Measurements from ENCODE around the gene SFMBT1. TPM values are rescaled to one million over a fixed set of nuclear protein-coding genes. Genes with fewer than 3 reads are reported as not detected.

Gene SFMBT1
- total RNA-seq, 5 donors from 2014 or later (not counting 1 experiment from before 2014, with no cell fraction given): 30.3 to 42.7 (median 37.7) TPM

- CTCF ChIA-PET: interaction anchor here in 1 of 2 donors (0.7 to 2.0 kb wide), 11 partner anchors 11 to 180 kb away, joined by 3 to 8 read pairs (median 5); partner anchors contain the start of gene NEK4
- POLR2A ChIA-PET: interaction anchor here (0.6 to 1.6 kb wide), 5 partner anchors 12 to 291 kb away, joined by 3 to 8 read pairs (median 6); partner anchors contain the start of gene SFMBT1 (in 1 of the 2)
- Mint-ChIP-seq H3K4me1 (peaks cover 59 to 80% (median 71%) of the 10 kb centered on the region in 3 donors), H3K36me3 (peaks cover 6% of the 10 kb centered on the region), H3K4me3 (peak overlapping the region; percentile 74 to 85 (median 81)), H3K9me3 (no peaks in the 10 kb centered on the region), H3K27me3 (no peaks in the 10 kb centered on the region), H3K27ac (peak overlapping the region; percentile 90 to 96)
- no peaks in the 10 kb centered on the region for H3K9me3 ChIP-seq
- peak overlapping the region in 1 of 2 donors; percentile 36 for H3K4me3 ChIP-seq (ENCODE audit: control insufficient read depth in 1 of 2, extremely low read depth in 1 of 2, low read length in 1 of 2)
- ATAC-seq (replicated peaks in 1 of 4) (no peak), DNase-seq (peak in 17 of 35 experiments; percentile 3 to 61 (median 17))
- H3K4me1 ChIP-seq (ENCODE audit: control insufficient read depth in 1 of 2, extremely low read depth in 1 of 2, insufficient read depth in 2 of 2, low read length in 2 of 2): peaks cover 8 to 56% of the 10 kb centered on the region in 2 experiments
- peak overlapping the region; percentile 87 for H3K27ac ChIP-seq (ENCODE audit: low read length)
- peaks cover 0 to 3% of the 10 kb centered on the region in 2 donors for H3K36me3 ChIP-seq (ENCODE audit: control insufficient read depth in 2 of 2, extremely low read depth in 1 of 2, insufficient read depth in 1 of 2, low read length in 1 of 2)
- no peaks in the 10 kb centered on the region for H3K27me3 ChIP-seq (replicated peaks in 1 of 2; ENCODE audit: control insufficient read depth in 2 of 2, extremely low read depth in 1 of 2, insufficient read depth in 2 of 2, low read length in 1 of 2)
- 0% methylated on average over 2 of the region's 8 CpGs for WGBS (ENCODE audit: insufficient coverage)
Measured at GRCh38 chr3:52892625-52893311, 153.1 kb downstream of the SFMBT1 start.

- no peaks in the 10 kb centered on the region for H3K9me3 Mint-ChIP-seq
- ATAC-seq (replicated peaks in 1 of 4): no peak
- Histone ChIP-seq H3K4me3 (ENCODE audit: control insufficient read depth in 1 of 2, extremely low read depth in 1 of 2, low read length in 1 of 2) (no peak overlapping the region), H3K9me3 (no peaks in the 10 kb centered on the region), H3K36me3 (ENCODE audit: control insufficient read depth in 2 of 2, extremely low read depth in 1 of 2, insufficient read depth in 1 of 2, low read length in 1 of 2) (peaks cover 0 to 3% of the 10 kb centered on the region in 2 donors), H3K27ac (ENCODE audit: low read length) (peak overlapping the region; percentile 87), H3K4me1 (ENCODE audit: control insufficient read depth in 1 of 2, extremely low read depth in 1 of 2, insufficient read depth in 2 of 2, low read length in 2 of 2) (peaks cover 8 to 53% of the 10 kb centered on the region in 2 experiments), H3K27me3 (replicated peaks in 1 of 2; ENCODE audit: control insufficient read depth in 2 of 2, extremely low read depth in 1 of 2, insufficient read depth in 2 of 2, low read length in 1 of 2) (no peaks in the 10 kb centered on the region)
- POLR2A ChIA-PET: interaction anchor here in 1 of 2 donors (0.6 kb wide), 1 partner anchor 12 kb away, joined by 3 read pairs; no protein-coding TSS in a partner anchor
- peaks cover 6% of the 10 kb centered on the region for H3K36me3 Mint-ChIP-seq
- H3K4me1 Mint-ChIP-seq: peaks cover 59 to 78% (median 71%) of the 10 kb centered on the region in 3 donors
- no peaks in the 10 kb centered on the region for H3K27me3 Mint-ChIP-seq
- WGBS (ENCODE audit: insufficient coverage): 75% methylated on average over 1 of the region's 5 CpGs
- peak overlapping the region; percentile 90 to 96 for H3K27ac Mint-ChIP-seq
- peak overlapping the region; percentile 74 to 85 (median 81) for H3K4me3 Mint-ChIP-seq
- CTCF ChIA-PET: interaction anchor here in 1 of 2 donors (1.1 to 2.0 kb wide), 6 partner anchors 11 to 181 kb away, joined by 3 to 8 read pairs (median 6); partner anchors contain the start of gene NEK4
- DNase-seq: no peak
Measured at GRCh38 chr3:52892290-52892624, 153.6 kb downstream of the SFMBT1 start.

- H3K36me3 ChIP-seq (ENCODE audit: control insufficient read depth in 2 of 2, extremely low read depth in 1 of 2, insufficient read depth in 1 of 2, low read length in 1 of 2): peaks cover 0 to 3% of the 10 kb centered on the region in 2 donors
- no peaks in the 10 kb centered on the region for H3K9me3 ChIP-seq
- peaks cover 5 to 50% of the 10 kb centered on the region in 2 experiments for H3K4me1 ChIP-seq (ENCODE audit: control insufficient read depth in 1 of 2, extremely low read depth in 1 of 2, insufficient read depth in 2 of 2, low read length in 2 of 2)
- ChIA-PET POLR2A (no interaction called here), CTCF (interaction anchor here in 1 of 2 donors (2.0 kb wide), 1 partner anchor 12 kb away, joined by 7 read pairs; no protein-coding TSS in a partner anchor)
- Mint-ChIP-seq H3K27me3 (no peaks in the 10 kb centered on the region), H3K4me1 (peaks cover 56 to 76% (median 71%) of the 10 kb centered on the region in 3 donors), H3K9me3 (no peaks in the 10 kb centered on the region), H3K4me3 (peak overlapping the region in 1 of 3 donors; percentile 74), H3K36me3 (peaks cover 9% of the 10 kb centered on the region), H3K27ac (peak overlapping the region; percentile 58 to 96)
- WGBS (ENCODE audit: insufficient coverage): 57% methylated on average over 1 of the region's 2 CpGs
- DNase-seq (no peak), ATAC-seq (replicated peaks in 1 of 4) (no peak)
- H3K4me3 ChIP-seq (ENCODE audit: control insufficient read depth in 1 of 2, extremely low read depth in 1 of 2, low read length in 1 of 2): no peak overlapping the region
- peak overlapping the region; percentile 87 for H3K27ac ChIP-seq (ENCODE audit: low read length)
- H3K27me3 ChIP-seq (replicated peaks in 1 of 2; ENCODE audit: control insufficient read depth in 2 of 2, extremely low read depth in 1 of 2, insufficient read depth in 2 of 2, low read length in 1 of 2): no peaks in the 10 kb centered on the region
Measured at GRCh38 chr3:52891615-52892081, 154.2 kb downstream of the SFMBT1 start.

GRCh38 chr3:52891164-52891563 is 154.7 kb downstream of the SFMBT1 start:
- H3K4me3 ChIP-seq (ENCODE audit: control insufficient read depth in 1 of 2, extremely low read depth in 1 of 2, low read length in 1 of 2): no peak overlapping the region
- no peak overlapping the region for H3K4me3 Mint-ChIP-seq
- DNase-seq (no peak), ATAC-seq (replicated peaks in 1 of 4) (peak in 1 of 4 experiments; percentile 27)
- no peaks in the 10 kb centered on the region for H3K27me3 ChIP-seq (replicated peaks in 1 of 2; ENCODE audit: control insufficient read depth in 2 of 2, extremely low read depth in 1 of 2, insufficient read depth in 2 of 2, low read length in 1 of 2)
- CTCF ChIA-PET: no interaction called here
- peak overlapping the region; percentile 87 for H3K27ac ChIP-seq (ENCODE audit: low read length)
- H3K4me1 Mint-ChIP-seq: peaks cover 51 to 71% (median 70%) of the 10 kb centered on the region in 3 donors
- peaks cover 4 to 45% of the 10 kb centered on the region in 2 experiments for H3K4me1 ChIP-seq (ENCODE audit: control insufficient read depth in 1 of 2, extremely low read depth in 1 of 2, insufficient read depth in 2 of 2, low read length in 2 of 2)
- H3K27me3 Mint-ChIP-seq: no peaks in the 10 kb centered on the region
- WGBS (ENCODE audit: insufficient coverage): 60% methylated on average over 1 of the region's 9 CpGs
- no peaks in the 10 kb centered on the region for H3K9me3 Mint-ChIP-seq
- POLR2A ChIA-PET: no interaction called here
- H3K9me3 ChIP-seq: no peaks in the 10 kb centered on the region
- H3K36me3 Mint-ChIP-seq: peaks cover 12% of the 10 kb centered on the region
- H3K27ac Mint-ChIP-seq: peak overlapping the region; percentile 58 to 96
- peaks cover 0 to 3% of the 10 kb centered on the region in 2 donors for H3K36me3 ChIP-seq (ENCODE audit: control insufficient read depth in 2 of 2, extremely low read depth in 1 of 2, insufficient read depth in 1 of 2, low read length in 1 of 2)

- Histone ChIP-seq H3K4me1 (ENCODE audit: control insufficient read depth in 1 of 2, extremely low read depth in 1 of 2, insufficient read depth in 2 of 2, low read length in 2 of 2) (peaks cover 4 to 41% of the 10 kb centered on the region in 2 experiments), H3K4me3 (ENCODE audit: control insufficient read depth in 1 of 2, extremely low read depth in 1 of 2, low read length in 1 of 2) (no peak overlapping the region), H3K9me3 (no peaks in the 10 kb centered on the region), H3K27me3 (replicated peaks in 1 of 2; ENCODE audit: control insufficient read depth in 2 of 2, extremely low read depth in 1 of 2, insufficient read depth in 2 of 2, low read length in 1 of 2) (no peaks in the 10 kb centered on the region), H3K27ac (ENCODE audit: low read length) (no peak overlapping the region), H3K36me3 (ENCODE audit: control insufficient read depth in 2 of 2, extremely low read depth in 1 of 2, insufficient read depth in 1 of 2, low read length in 1 of 2) (peaks cover 0 to 3% of the 10 kb centered on the region in 2 donors)
- ChIA-PET CTCF (no interaction called here), POLR2A (no interaction called here)
- Mint-ChIP-seq H3K4me1 (peaks cover 47 to 67% (median 65%) of the 10 kb centered on the region in 3 donors), H3K4me3 (no peak overlapping the region), H3K27me3 (no peaks in the 10 kb centered on the region), H3K9me3 (no peaks in the 10 kb centered on the region), H3K36me3 (peaks cover 16% of the 10 kb centered on the region), H3K27ac (peak overlapping the region; percentile 34 to 70)
- DNase-seq (peak in 1 of 35 experiments; percentile 12), ATAC-seq (replicated peaks in 1 of 4) (peak in 1 of 4 experiments; percentile 40)
- 76% methylated on average over 2 of the region's 5 CpGs for WGBS (ENCODE audit: insufficient coverage)
Measured at GRCh38 chr3:52890735-52891134, 155.1 kb downstream of the SFMBT1 start.

GRCh38 chr3:52889901-52890300 is 156.0 kb downstream of the SFMBT1 start:
- no peaks in the 10 kb centered on the region for H3K9me3 Mint-ChIP-seq
- Histone ChIP-seq H3K4me3 (ENCODE audit: control insufficient read depth in 1 of 2, extremely low read depth in 1 of 2, low read length in 1 of 2) (no peak overlapping the region), H3K9me3 (no peaks in the 10 kb centered on the region), H3K4me1 (ENCODE audit: control insufficient read depth in 1 of 2, extremely low read depth in 1 of 2, insufficient read depth in 2 of 2, low read length in 2 of 2) (peaks cover 4 to 33% of the 10 kb centered on the region in 2 experiments), H3K27me3 (replicated peaks in 1 of 2; ENCODE audit: control insufficient read depth in 2 of 2, extremely low read depth in 1 of 2, insufficient read depth in 2 of 2, low read length in 1 of 2) (no peaks in the 10 kb centered on the region), H3K36me3 (ENCODE audit: control insufficient read depth in 2 of 2, extremely low read depth in 1 of 2, insufficient read depth in 1 of 2, low read length in 1 of 2) (peaks cover 0 to 5% of the 10 kb centered on the region in 2 donors), H3K27ac (ENCODE audit: low read length) (no peak overlapping the region)
- no peak overlapping the region for H3K27ac Mint-ChIP-seq
- ChIA-PET CTCF (interaction anchor here in 1 of 2 donors (0.5 kb wide), 1 partner anchor 10 kb away, joined by 5 read pairs; no protein-coding TSS in a partner anchor), POLR2A (interaction anchor here (0.5 to 0.6 kb wide), 3 partner anchors 33 to 159 kb away, joined by 3 to 13 read pairs (median 6); no protein-coding TSS in a partner anchor)
- peaks cover 24% of the 10 kb centered on the region for H3K36me3 Mint-ChIP-seq
- no peak for DNase-seq
- 98% methylated on average over 8 of the region's 8 CpGs for WGBS (ENCODE audit: insufficient coverage)
- peaks cover 39 to 58% (median 57%) of the 10 kb centered on the region in 3 donors for H3K4me1 Mint-ChIP-seq
- ATAC-seq (replicated peaks in 1 of 4): no peak
- no peak overlapping the region for H3K4me3 Mint-ChIP-seq
- no peaks in the 10 kb centered on the region for H3K27me3 Mint-ChIP-seq

All from T-cell (primary cell).